ENCODE results near the gene RBMS1.

RBMS1 gene

GRCh38 chr2:160294339-160294803, 199.2 kb downstream of the RBMS1 start:
- no peak for DNase-seq

DNA sequence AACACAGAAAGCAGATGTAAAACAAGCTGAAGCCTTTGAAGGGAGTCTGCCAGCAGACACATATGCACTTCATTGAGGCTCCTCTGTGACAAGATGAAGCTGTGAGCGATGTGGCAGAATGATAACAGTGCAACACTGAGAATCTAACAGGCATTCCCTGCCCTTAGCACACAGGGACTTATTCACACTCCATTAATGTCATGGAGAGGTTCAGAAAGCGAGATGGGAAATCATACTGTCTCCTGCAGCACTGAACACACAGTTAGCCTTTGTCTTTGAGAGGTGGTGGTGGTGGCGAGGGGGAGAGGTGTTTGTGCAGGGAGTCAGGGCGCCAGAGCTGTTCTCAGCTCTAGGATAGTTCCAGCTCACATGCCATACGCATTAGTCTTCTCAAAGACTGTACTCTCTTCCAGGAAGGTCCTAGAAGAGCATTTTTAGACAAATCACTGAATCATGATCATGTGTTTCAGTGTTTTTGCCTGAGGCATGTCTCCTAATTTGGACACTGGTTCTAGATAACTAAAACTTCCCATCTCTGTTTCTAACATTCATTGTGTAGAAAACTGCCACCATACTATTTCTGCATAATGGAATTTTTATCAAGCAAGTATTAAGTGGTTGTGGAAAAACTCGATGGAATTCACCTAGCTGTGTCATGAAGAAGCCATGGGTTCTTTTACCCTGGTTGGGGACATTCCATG, 200.1 kb downstream of the RBMS1 start:
- no peak for DNase-seq

- no peak for DNase-seq
Observed at GRCh38 chr2:160292225-160292624, 201.4 kb downstream of the RBMS1 start.

GRCh38 chr2:160291382-160291781, 202.2 kb downstream of the RBMS1 start:
- no peak for DNase-seq

DNA sequence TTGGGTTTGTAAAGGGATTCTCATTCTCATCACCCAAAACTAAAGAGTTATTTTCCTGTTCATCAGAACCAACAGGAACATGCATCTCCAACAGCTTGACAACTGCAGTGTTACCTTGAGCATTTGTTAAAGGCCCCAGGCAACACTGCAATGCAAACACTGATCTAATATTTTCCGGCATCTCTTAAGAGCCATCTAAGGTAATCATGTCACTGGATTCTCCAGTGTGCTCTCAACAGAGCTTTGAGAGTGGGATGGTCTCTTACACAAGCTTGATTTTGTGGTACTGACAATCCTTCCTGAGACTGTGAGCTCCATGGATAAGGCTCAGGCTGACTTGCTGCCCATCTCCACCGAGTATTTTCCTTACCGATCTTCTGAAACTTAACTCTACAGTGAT, 203.0 kb downstream of the RBMS1 start:
- no peak for DNase-seq

DNA sequence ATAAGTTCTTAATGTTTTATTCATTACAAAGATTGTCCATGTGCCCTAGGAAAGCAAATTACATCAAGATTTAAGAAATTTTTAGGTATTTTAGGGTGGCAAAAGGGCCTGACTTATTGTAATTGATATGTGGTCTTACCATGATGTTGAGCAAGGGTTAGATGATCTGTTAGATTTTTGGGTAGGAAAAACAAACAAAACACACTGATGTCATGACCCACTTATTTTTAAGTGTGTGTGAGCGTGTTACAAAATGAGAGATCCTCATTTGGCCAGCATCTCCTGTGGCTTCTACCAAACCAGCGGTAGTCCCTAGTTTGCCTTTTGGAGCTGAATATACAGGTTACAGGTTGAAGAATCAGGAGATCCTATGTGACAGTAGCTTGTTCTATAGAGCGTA, 203.8 kb downstream of the RBMS1 start:
- no peak for DNase-seq

- DNase-seq, result no peak
Observed at GRCh38 chr2:160289126-160289525, 204.5 kb downstream of the RBMS1 start.

- DNase-seq, result no peak
Observed at GRCh38 chr2:160288324-160288723, 205.3 kb downstream of the RBMS1 start.

- DNase-seq, result no peak
Observed at GRCh38 chr2:160287476-160287875, 206.1 kb downstream of the RBMS1 start.

DNA sequence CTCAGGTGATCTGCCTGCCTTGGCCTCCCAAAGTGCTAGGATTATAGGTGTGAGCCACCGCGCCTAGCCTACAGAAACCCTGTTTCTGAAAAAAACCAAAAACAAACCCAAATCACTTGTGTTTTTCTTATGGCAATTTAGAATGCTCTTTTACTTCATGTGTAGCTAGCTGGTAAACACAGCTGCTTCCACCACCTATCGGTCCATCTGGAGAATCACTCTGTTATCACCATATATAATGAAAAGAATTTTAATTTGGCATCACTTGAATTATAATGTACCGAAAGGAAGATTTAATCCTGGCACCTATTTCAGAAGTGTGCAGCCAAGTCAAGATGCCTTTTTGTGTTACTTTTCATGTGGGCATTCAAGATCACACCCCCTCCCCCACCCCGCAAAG, 207.1 kb downstream of the RBMS1 start:
- no peak for DNase-seq

DNA sequence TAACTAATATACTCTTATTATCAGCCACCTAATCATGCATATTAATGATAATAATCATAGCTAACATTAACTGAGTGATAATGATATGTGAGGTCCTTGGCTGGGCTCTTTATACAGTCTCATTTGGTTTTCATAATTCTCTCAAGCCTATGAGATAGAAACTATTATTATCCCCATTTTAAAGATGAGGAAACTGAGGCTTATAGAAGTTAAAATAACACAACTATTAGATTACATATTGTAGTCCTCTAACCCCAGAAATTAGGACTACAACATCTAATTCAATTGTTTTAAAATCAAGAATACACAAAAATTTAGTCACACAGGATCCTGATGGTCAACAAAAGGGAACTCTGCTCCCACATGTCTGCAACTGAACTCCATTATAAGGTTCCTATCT, 209.9 kb downstream of the RBMS1 start:
- no peak for DNase-seq

GRCh38 chr2:160282063-160282580, 211.5 kb downstream of the RBMS1 start:
- DNase-seq, result no peak

DNA sequence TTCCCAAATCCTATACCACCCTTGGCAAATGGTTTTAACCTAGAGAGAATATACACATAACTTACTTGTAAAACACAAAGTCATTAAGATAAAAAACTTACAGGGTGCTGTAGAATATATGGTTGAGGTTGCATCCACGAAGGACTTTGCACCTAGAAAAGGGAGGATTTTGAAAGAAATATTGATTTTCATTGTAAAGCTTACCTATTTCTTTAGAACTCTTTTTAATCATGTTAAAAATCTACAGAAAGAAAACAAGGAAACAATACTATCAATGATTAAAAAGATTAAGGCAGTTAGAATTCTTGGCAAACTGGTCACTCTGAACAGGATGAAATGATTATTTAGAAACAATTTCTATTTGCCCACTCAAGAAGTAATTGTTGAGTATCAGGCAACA, 212.4 kb downstream of the RBMS1 start:
- DNase-seq, result no peak

GRCh38 chr2:160279813-160280465, 213.7 kb downstream of the RBMS1 start:
- no peak for DNase-seq

- no peak for DNase-seq
Observed at GRCh38 chr2:160278879-160279177, 214.8 kb downstream of the RBMS1 start.

GRCh38 chr2:160278101-160278878, 215.3 kb downstream of the RBMS1 start:
- no peak for DNase-seq

DNA sequence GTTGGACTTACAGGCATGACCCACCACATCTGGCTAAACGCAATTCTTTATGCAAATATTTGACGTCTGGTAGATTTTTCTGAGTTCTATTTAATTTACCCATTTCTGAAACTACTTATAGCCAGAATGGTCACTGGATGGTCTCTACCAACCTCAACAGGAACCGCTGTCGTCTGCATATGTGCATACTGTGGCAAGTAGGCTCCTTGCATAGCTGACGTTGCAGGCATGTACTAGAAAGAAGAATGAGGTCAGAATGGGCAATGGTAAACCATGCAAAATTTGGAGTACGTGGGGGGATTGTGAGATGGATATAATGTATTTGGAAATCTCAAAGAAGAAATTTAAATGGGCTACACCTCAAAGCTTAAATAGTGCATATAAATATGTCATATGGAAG, 216.5 kb downstream of the RBMS1 start:
- DNase-seq, result no peak

- DNase-seq, result no peak
Observed at GRCh38 chr2:160275656-160276055, 218.0 kb downstream of the RBMS1 start.

- DNase-seq, result no peak
Observed at GRCh38 chr2:160271171-160272086, 222.2 kb downstream of the RBMS1 start.

DNA sequence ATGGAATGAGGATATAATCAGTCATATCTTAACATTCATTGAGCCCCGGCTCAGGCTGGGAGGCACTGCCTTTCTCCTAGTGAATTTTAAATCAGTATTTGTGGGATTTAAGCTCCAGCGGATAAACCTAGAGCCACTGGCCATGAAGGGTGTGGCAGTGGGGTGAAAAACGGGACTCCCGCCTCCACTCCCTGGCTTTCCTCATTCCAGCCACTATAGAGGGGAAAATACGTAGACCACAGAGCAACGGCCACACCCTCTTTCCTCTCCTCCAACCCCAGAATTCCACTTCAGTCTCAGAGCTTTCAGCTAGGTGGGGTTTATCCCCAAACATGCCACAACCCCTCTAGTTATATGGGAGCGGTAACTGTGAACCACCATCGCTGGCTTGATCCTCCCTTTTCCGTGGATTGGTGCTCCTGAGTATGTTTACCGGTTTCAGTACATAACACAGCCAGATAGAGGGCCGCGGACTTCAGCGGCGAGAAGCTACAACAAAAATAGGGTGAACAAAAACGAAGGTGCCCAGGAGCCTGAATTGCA, 223.0 kb downstream of the RBMS1 start:
- no peak for DNase-seq

- DNase-seq, result peak in 1 of 2 experiments; percentile 12
Observed at GRCh38 chr2:160269803-160270570, 223.6 kb downstream of the RBMS1 start.

GRCh38 chr2:160269365-160269764, 224.2 kb downstream of the RBMS1 start:
- DNase-seq, result no peak

Data from cerebellar nuclear complex (tissue), 1 donor.